Stomach (tissue), 4 donors: ENCODE data around the gene PANX3.

Source experiments
- CTCF ChIP-seq, 7 experiments: fragments of 450-650 bp in 4 of 7; fragments of 200-600 bp in 3 of 7; sonication (generic) in 3 of 7; IDR thresholded peaks; one replicate each; pipeline ENCODE4 v1.5.1; 2016 to 2019; ENCODE audit warnings: antibody characterized with exemption in 7 of 7, control low read depth in 2 of 7, mild to moderate bottlenecking in 1 of 7
- EP300 ChIP-seq: sonication (generic); formaldehyde crosslinking; IDR thresholded peaks from one replicate; pipeline ENCODE4 v1.6.1; 2017; ENCODE audit warnings: antibody characterized with exemption
- POLR2A ChIP-seq, 4 donors: fragments of 450-650 bp; IDR thresholded peaks; one replicate each; pipeline ENCODE4 v1.6.1; 2016; ENCODE audit warnings: antibody characterized with exemption in 4 of 4, control low read depth in 2 of 4, mild to moderate bottlenecking in 1 of 4, moderate library complexity in 1 of 4
- POLR2AphosphoS5 ChIP-seq, 3 donors: sonication (generic); formaldehyde crosslinking; IDR thresholded peaks; one replicate each; pipeline ENCODE4 v1.6.1; 2016; ENCODE audit warnings: antibody characterized with exemption in 3 of 3

DNA sequence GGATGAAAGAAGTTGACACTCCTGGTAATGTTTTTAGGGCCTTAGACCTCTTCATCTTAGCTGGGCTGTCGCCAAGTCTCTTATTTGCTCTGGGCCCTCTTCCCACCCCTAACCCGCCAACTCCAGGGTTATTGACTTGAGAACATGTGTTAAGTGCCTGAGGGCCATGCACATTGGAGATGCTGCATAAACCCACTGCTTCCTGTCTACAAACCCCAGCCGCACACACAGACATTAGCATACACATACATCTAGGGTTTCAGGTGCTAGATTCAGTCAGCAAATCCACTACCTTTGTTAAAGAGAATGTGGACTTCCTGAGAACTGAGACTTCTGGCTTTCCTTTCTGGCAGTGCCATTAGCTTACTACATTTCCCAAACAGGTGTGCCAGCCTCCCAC lies 817 bp downstream of the PANX3 start:
- no peak for TF ChIP-seq CTCF (IDR thresholded peaks at IDR 0.05)
- no peak for TF ChIP-seq POLR2A (IDR thresholded peaks at IDR 0.05)
- TF ChIP-seq POLR2AphosphoS5 (IDR thresholded peaks at IDR 0.05), result no peak
- no peak for TF ChIP-seq EP300
